HG03565 (cell line): ENCODE results near the gene REPS2.

ENCODE experiments used
- ATAC-seq: cut with Tn5 transposase; IDR thresholded peaks from one replicate; pipeline ENCODE4 v1.9.1; 2021; ENCODE audit warnings: mild to moderate bottlenecking, moderate library complexity; ENCODE audit not compliant: unreplicated experiment

The REPS2 gene

DNA sequence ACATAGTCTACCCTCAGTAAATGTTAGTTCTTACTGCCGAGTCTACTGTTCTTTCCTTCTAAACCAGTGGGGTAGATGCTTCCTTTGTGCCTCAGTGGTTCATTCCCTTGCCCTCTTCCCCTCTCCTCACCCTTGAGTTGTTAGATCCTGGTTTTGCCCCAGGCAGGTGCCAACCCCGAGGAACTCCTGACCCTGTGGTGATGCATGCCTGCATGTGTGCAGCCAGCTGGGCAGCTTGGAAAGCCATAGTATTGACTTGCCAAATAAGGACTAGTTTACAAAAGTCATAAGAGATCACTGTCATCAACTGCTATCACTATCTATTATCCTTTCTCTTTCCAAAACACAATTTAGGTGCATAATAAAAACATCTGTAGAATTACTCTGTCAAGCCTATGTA, 50.9 kb downstream of the REPS2 start:
- no peak for ATAC-seq

DNA sequence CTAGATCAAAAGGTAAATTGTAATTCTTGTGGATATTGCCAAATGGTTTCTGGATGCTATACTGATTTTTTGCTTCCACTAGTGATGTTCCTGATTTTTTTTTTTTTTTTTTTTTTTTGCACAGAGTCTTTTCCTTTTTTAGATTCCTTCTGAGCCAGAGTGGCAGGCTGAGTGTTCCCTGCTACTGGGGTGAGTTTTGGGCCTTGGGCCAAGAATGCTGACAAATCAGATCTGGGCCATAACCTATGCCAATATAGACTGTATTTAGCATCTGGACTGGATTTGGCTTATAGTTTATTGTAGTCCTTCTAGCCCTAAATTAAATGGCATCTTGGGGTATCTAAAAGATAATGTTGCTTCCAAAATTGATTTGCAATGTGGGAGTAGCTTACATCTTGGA, 52.8 kb downstream of the REPS2 start:
- no peak for ATAC-seq

- no peak for ATAC-seq
Measured at GRCh38 chrX:17000751-17001150, 54.3 kb downstream of the REPS2 start.

- no peak for ATAC-seq
Measured at GRCh38 chrX:17005712-17006368, 59.4 kb downstream of the REPS2 start.

GRCh38 chrX:17007134-17007768, 60.8 kb downstream of the REPS2 start:
- ATAC-seq: no peak

- no peak for ATAC-seq
Measured at GRCh38 chrX:17009856-17010625, 63.6 kb downstream of the REPS2 start.

DNA sequence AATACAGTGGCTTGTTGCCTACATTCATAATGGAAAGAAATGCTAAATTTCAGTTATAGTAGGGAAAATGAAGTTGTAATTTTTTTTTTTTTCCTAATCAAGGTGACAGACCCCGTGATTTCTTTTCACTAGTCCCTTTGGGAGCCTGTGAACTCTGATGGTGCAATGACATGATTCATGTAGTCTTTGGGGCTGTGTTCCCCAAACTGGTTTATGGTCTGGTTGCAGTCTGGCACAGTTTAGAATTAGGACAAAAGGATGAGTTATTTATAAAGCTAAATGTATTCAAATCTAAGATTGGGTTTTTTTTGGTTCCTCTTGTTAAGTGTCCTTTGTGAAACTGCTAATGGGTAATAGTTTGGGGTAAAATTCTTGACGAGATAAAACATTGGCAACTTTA, 66.0 kb downstream of the REPS2 start:
- no peak for ATAC-seq

GRCh38 chrX:17014216-17014615, 67.8 kb downstream of the REPS2 start:
- ATAC-seq: no peak

- no peak for ATAC-seq
Measured at GRCh38 chrX:17017134-17017533, 70.7 kb downstream of the REPS2 start.

- no peak for ATAC-seq
Measured at GRCh38 chrX:17020356-17020755, 73.9 kb downstream of the REPS2 start.

- no peak for ATAC-seq
Measured at GRCh38 chrX:17020851-17021821, 74.7 kb downstream of the REPS2 start.

DNA sequence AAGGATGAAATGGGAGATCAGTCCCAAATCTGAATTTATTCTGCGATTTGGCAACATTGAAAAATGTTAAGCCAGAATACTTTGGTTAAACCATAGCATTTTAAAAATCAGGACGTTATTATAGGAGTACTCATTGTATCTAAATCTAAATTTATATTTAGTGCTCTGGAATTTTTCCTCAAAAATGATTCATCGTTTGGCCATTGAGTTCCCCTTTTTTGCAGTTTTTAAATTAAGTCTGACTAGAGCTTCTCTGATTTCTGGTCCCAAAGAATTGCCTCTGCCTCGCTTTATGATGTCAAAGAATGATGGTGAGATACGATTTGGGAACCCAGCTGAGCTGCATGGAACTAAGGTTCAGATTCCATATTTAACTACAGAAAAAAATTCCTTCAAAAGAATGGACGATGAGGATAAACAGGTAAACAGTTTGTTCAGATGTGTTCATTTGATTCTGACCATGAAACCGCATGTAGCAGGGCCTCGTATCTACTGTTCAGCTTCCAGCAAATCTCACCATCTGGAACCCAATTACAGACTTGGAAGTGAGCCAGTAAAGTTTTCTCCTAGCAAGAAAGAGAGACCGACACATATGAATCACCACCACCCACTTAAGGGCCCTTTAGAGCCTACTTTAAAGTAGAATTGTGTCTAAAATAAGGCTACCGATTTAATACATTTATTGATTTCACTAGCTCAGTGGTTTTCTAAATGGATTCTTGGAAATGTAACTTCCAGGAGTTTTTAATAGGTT, 75.6 kb downstream of the REPS2 start:
- ATAC-seq: no peak

GRCh38 chrX:17023661-17024060, 77.2 kb downstream of the REPS2 start:
- ATAC-seq: no peak

DNA sequence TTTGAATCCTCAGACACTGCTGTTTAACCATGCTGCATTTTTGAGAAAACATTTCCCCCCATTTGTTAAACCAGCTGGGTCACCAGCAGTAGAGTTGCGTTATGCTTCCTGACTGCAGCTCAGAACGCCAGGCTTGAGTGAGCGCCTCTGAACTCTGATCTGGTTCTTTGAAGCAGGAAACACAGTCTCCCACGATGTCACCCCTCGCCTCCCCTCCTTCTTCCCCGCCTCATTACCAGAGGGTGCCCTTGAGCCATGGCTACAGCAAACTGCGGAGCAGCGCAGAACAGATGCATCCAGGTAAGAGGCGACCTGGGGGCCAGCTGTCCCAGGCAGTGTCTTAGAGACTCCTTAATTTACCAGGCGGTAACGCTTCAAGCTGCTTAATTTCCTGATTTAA, 78.4 kb downstream of the REPS2 start:
- ATAC-seq: no peak

- no peak for ATAC-seq
Measured at GRCh38 chrX:17025621-17026302, 79.3 kb downstream of the REPS2 start.

DNA sequence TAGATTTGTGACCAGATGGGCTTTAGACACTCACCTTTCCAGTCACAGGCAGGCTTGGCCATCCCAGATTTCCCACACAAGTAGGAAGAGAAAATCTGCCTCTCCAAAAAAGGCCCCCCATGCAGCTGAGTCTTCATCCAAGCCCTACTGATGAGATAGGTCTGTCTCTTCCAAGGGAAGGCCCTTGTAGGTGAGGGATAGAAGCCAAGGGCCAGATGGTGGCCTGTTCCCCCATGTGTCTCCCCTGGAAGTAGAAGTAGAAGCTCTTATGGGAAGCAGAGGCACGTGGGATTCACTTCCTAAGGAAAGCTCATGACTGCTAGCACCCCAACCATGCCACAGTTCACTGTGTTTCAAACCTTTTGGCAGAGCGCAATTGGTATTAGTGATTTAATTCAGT, 81.5 kb downstream of the REPS2 start:
- ATAC-seq: no peak

DNA sequence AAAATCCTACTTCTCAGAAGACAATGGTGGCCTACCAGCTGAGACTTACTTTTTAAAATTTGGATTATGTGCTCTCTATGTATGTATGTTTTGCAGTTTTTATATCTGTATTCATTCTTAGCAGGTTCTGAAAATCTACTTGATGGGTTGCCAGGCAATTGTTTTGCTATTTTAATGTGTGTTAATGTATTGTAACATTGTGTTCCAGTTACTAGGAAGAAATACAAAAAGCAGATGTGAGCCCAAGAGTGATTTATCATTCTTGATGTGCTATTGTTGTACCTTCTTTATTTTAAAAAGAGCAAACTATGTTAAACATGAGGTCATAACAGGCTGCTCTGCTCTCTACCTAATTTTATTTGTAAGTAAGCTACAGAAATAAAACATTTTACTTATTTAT, 81.9 kb downstream of the REPS2 start:
- ATAC-seq: no peak

- no peak for ATAC-seq
Measured at GRCh38 chrX:17030092-17030491, 83.6 kb downstream of the REPS2 start.

GRCh38 chrX:17030580-17031270, 84.3 kb downstream of the REPS2 start:
- no peak for ATAC-seq
